Measurements from ENCODE around the gene TMEM51. TPM values are rescaled to one million over a fixed set of nuclear protein-coding genes. Genes with fewer than 3 reads are reported as not detected.

TMEM51 gene, protein sequence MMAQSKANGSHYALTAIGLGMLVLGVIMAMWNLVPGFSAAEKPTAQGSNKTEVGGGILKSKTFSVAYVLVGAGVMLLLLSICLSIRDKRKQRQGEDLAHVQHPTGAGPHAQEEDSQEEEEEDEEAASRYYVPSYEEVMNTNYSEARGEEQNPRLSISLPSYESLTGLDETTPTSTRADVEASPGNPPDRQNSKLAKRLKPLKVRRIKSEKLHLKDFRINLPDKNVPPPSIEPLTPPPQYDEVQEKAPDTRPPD
- 18.3 and 18.4 TPM in 2 replicates for total RNA-seq

DNA sequence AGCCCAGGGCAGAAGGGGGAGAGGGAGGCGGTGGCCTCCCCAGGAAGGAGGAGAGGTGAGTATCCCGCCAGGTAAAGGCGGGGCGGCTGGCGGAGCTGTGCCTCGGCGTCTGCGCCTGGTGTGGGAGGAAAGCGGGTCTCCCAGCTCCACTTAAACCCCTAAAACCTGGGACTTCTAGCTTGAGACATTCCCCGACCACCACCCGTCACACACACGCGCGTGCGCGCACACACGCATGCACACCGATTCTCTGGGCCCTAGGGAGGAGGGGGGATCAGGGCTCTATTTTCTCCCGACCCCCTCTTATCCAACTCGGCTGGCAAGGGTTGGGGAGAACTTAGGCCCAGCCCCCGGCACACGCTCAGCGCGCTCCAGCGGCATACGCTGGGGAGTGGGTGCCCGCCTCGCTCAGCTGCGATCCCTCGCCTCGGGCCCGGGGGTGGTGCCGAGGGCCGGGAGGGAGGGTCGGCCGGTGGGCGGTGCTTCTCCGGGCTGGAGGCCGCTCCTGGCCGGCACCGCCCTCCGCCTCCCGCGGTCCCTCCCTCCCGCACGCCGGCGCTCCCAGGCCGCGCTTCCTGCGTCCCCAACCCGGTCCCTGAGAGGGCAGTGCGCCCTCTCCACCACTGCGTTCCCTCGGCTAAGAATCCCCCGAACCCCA is at the start of gene TMEM51:
TSS of gene TMEM51 (plus strand) at position 564 of the 658 bp plus-strand sequence. CDS start 61,341 bp downstream, outside the sequence.

DNA sequence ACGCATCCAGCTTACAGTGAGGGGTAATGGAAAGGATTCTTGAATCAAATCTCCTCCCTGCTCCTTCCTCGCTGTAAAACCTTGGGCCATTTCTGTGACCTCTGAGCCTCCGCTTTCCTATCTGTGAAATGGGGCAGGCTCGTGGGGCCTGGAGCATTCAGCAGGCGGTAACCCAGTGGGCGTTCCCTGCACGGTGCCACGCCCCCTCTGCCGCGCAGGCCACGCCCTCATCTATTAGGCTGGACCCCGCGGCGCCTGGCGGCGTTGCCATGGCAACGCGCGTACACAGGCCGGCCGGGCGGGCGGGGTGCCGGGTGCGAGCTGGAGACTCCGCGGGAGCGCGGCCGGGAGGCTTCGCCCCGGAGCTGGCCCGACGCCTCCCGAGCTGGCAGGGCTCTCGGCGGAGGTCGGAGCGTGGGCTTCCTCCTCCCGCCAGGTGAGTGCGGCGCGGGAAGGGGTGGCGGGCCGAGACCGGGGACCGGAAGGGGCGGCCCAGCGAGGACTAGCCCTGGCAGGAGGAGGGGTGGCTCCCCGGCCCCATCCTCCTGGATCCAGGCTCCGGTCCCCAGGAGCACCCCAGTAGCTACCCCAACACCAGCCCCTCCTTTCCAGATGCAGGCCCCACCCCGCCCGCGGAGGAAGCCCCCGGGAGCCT is 93.5 kb downstream of the TMEM51 start, which contains the start of gene FHAD1:
TSS of gene FHAD1 (plus strand) at position 264 of the 655 bp plus-strand sequence. CDS start 4,562 bp downstream, outside the sequence.

Other genes with a start within 250 kb of the TMEM51 start
- gene FHAD1, start 93.5 kb downstream of the TMEM51 start, total RNA-seq, result 0.11 TPM in 1 of 2 replicates, not detected in the other